ENCODE data around the gene ABLIM2.

The ABLIM2 gene

GRCh38 chr4:8157496-8157895 is 1.1 kb downstream of the ABLIM2 start:
- no peak for TF ChIP-seq CTCF (IDR thresholded peaks at IDR 0.05; ENCODE audit: insufficient read depth, low read depth, low read length, missing control alignments)
- no peak overlapping the region for H3K4me3 ChIP-seq (ENCODE audit: low read depth, low read length)
- no peak for DNase-seq (ENCODE audit: low read depth)

GRCh38 chr4:8156617-8157016 is 2.0 kb downstream of the ABLIM2 start:
- no peak overlapping the region for H3K4me3 ChIP-seq (ENCODE audit: low read depth, low read length)
- no peak for DNase-seq (ENCODE audit: low read depth)
- no peak for TF ChIP-seq CTCF (IDR thresholded peaks at IDR 0.05; ENCODE audit: insufficient read depth, low read depth, low read length, missing control alignments)

- DNase-seq (ENCODE audit: low read depth), result no peak
- H3K4me3 ChIP-seq (ENCODE audit: low read depth, low read length), result no peak overlapping the region
- no peak for TF ChIP-seq CTCF (IDR thresholded peaks at IDR 0.05; ENCODE audit: insufficient read depth, low read depth, low read length, missing control alignments)
Observed at GRCh38 chr4:8155660-8156421, 2.8 kb downstream of the ABLIM2 start.

- TF ChIP-seq CTCF (IDR thresholded peaks at IDR 0.05; ENCODE audit: insufficient read depth, low read depth, low read length, missing control alignments), result no peak
- H3K4me3 ChIP-seq (ENCODE audit: low read depth, low read length), result no peak overlapping the region
- no peak for DNase-seq (ENCODE audit: low read depth)
Observed at GRCh38 chr4:8155048-8155447, 3.6 kb downstream of the ABLIM2 start.

GRCh38 chr4:8153441-8153840 is 5.2 kb downstream of the ABLIM2 start:
- no peak for DNase-seq (ENCODE audit: low read depth)
- H3K4me3 ChIP-seq (ENCODE audit: low read depth, low read length), result no peak overlapping the region
- no peak for TF ChIP-seq CTCF (IDR thresholded peaks at IDR 0.05; ENCODE audit: insufficient read depth, low read depth, low read length, missing control alignments)

GRCh38 chr4:8152865-8153257 is 5.8 kb downstream of the ABLIM2 start:
- H3K4me3 ChIP-seq (ENCODE audit: low read depth, low read length), result no peak overlapping the region
- no peak for TF ChIP-seq CTCF (IDR thresholded peaks at IDR 0.05; ENCODE audit: insufficient read depth, low read depth, low read length, missing control alignments)
- no peak for DNase-seq (ENCODE audit: low read depth)

Data from GM12865 (cell line).